Measurements from ENCODE around the gene C1orf53. TPM values are rescaled to one million over a fixed set of nuclear protein-coding genes. Genes with fewer than 3 reads are reported as not detected.

Gene C1orf53
- total and polyA plus RNA-seq, 2 of the 4 experiments (the other 2 are of a cell fraction) = 4.8 to 7.0 TPM

DNA sequence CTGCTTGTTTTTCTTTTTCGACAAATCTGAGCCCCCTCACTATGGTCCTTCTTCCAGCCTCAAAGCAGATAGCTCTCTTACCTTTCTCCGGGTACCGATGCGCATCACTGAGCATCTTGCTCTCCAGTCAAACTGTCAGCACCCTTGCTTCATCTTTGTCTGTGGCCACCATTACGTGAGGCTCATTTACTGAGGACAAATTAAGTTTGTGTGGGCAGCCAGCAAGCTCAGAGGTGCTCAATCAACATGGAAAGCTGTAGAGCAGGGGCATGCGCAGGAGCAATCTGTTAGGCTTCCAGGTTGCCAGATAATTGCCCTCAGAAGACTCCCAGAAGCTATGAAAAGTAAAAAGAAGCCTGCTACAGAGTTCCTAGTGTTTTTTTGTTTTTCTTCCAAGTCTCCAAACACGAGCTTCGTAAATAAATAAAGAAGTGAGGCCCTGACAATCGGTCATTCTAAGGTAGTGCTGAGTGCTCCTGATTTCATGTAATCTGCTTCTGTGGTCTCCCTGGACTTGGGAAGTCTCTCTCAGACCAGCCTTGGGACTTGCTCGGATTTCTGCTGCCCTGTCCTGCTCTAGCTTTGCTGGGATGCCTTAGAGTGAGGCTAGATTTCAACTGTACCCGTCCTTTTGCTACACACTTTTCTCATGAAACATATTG lies 1.8 kb downstream of the C1orf53 start:
- H3K23ac ChIP-seq (ENCODE audit: low read depth, low read length) = no peak overlapping the region
- H4K20me1 ChIP-seq (ENCODE audit: insufficient read depth, low read length) = no peaks in the 10 kb centered on the region
- H4K8ac ChIP-seq (ENCODE audit: low read depth in 2 of 2, low read length in 2 of 2) = no peak overlapping the region
- no peak overlapping the region for H2BK15ac ChIP-seq (ENCODE audit: low read depth, low read length)
- no peak overlapping the region for H3K18ac ChIP-seq (ENCODE audit: low read depth, low read length)
- no peak overlapping the region for H3K14ac ChIP-seq (replicated peaks; ENCODE audit: low read depth, low read length)
- H4K5ac ChIP-seq (ENCODE audit: low read depth, low read length) = no peak overlapping the region
- H2AFZ ChIP-seq (replicated peaks; ENCODE audit: low read length, poor library complexity) = no peak overlapping the region
- H2BK20ac ChIP-seq (ENCODE audit: low read depth, low read length) = no peak overlapping the region
- H2AK9ac ChIP-seq (replicated peaks; ENCODE audit: low read depth, low read length, poor library complexity) = no peak overlapping the region
- no peak overlapping the region for H3K56ac ChIP-seq (ENCODE audit: extremely low read depth, insufficient read depth, low read length)
- TF ChIP-seq, protein P1, sequence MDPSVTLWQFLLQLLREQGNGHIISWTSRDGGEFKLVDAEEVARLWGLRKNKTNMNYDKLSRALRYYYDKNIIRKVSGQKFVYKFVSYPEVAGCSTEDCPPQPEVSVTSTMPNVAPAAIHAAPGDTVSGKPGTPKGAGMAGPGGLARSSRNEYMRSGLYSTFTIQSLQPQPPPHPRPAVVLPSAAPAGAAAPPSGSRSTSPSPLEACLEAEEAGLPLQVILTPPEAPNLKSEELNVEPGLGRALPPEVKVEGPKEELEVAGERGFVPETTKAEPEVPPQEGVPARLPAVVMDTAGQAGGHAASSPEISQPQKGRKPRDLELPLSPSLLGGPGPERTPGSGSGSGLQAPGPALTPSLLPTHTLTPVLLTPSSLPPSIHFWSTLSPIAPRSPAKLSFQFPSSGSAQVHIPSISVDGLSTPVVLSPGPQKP (IDR thresholded peaks at IDR 0.05; ENCODE audit: borderline replicate concordance, low read depth, low read length) = no peak
- TF ChIP-seq FOS (IDR thresholded peaks at IDR 0.05; ENCODE audit: low read depth, low read length) (no peak), MAFK (IDR thresholded peaks at IDR 0.05; ENCODE audit: low read depth, low read length) (no peak), MAZ (IDR thresholded peaks at IDR 0.05; ENCODE audit: borderline replicate concordance, low read depth, low read length) (no peak), MXI1 (IDR thresholded peaks at IDR 0.05; ENCODE audit: borderline replicate concordance, low read depth, low read length) (no peak), RCOR1 (IDR thresholded peaks at IDR 0.05; ENCODE audit: insufficient replicate concordance, low read length) (no peak), BHLHE40 (IDR thresholded peaks at IDR 0.05; ENCODE audit: low read depth, low read length) (no peak), NFE2L2 (IDR thresholded peaks at IDR 0.05; ENCODE audit: low read depth, low read length) (no peak), RAD21 (IDR thresholded peaks at IDR 0.05; ENCODE audit: low read length) (no peak), POLR2A (IDR thresholded peaks at IDR 0.05; ENCODE audit: low read depth, low read length) (no peak), CEBPB (IDR thresholded peaks at IDR 0.05; ENCODE audit: low read depth, low read length) (no peak), CHD1 (IDR thresholded peaks at IDR 0.05; ENCODE audit: low read depth, low read length) (no peak), RFX5 (IDR thresholded peaks at IDR 0.05; ENCODE audit: low read depth, low read length) (no peak), SMC3 (IDR thresholded peaks at IDR 0.05; ENCODE audit: low read depth, low read length) (no peak)
- TF ChIP-seq, protein P2, sequence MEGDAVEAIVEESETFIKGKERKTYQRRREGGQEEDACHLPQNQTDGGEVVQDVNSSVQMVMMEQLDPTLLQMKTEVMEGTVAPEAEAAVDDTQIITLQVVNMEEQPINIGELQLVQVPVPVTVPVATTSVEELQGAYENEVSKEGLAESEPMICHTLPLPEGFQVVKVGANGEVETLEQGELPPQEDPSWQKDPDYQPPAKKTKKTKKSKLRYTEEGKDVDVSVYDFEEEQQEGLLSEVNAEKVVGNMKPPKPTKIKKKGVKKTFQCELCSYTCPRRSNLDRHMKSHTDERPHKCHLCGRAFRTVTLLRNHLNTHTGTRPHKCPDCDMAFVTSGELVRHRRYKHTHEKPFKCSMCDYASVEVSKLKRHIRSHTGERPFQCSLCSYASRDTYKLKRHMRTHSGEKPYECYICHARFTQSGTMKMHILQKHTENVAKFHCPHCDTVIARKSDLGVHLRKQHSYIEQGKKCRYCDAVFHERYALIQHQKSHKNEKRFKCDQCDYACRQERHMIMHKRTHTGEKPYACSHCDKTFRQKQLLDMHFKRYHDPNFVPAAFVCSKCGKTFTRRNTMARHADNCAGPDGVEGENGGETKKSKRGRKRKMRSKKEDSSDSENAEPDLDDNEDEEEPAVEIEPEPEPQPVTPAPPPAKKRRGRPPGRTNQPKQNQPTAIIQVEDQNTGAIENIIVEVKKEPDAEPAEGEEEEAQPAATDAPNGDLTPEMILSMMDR (conservative IDR thresholded peaks at IDR 0.05; ENCODE audit: low read depth, low read length) = no peak
- TF ChIP-seq, protein P3, sequence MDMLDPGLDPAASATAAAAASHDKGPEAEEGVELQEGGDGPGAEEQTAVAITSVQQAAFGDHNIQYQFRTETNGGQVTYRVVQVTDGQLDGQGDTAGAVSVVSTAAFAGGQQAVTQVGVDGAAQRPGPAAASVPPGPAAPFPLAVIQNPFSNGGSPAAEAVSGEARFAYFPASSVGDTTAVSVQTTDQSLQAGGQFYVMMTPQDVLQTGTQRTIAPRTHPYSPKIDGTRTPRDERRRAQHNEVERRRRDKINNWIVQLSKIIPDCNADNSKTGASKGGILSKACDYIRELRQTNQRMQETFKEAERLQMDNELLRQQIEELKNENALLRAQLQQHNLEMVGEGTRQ (IDR thresholded peaks at IDR 0.05; ENCODE audit: low read depth, low read length) = no peak
- no peak overlapping the region for H2AK5ac ChIP-seq (ENCODE audit: low read depth, low read length)
- no peaks in the 10 kb centered on the region for H3K9me3 ChIP-seq (ENCODE audit: control insufficient read depth, insufficient read depth, low read length)
- dilution Hi-C loops (cut with HindIII; ENCODE audit: low sequenced_read_pairs, unreplicated experiment) (no loop called here), in situ Hi-C loops (cut with MboI; ENCODE audit: low sequenced_read_pairs) (loop anchor here (25.0 kb wide), 1 partner anchor 783 kb away; no protein-coding TSS in a partner anchor), intact Hi-C loops (cut with micrococcal nuclease) (loop anchor here (5.0 kb wide), 1 partner anchor 122 kb away; no protein-coding TSS in a partner anchor)
- peaks cover 0 to 3% of the 10 kb centered on the region in 2 experiments; a peak in 1 of 4 replicates for H3K79me1 ChIP-seq (ENCODE audit: low read depth in 1 of 2, low read length in 2 of 2)
- no peak overlapping the region for H3K4me2 ChIP-seq (ENCODE audit: low read depth, low read length)
- H3K4me1 ChIP-seq (ENCODE audit: control insufficient read depth, insufficient read depth, low read length) = no peaks in the 10 kb centered on the region
- CTCF ChIA-PET = interaction anchor here (0.5 kb wide), 1 partner anchor 383 kb away, joined by 3 read pairs; no protein-coding TSS in a partner anchor
- H2BK5ac ChIP-seq (ENCODE audit: low read depth, low read length, poor library complexity, severe bottlenecking) = no peak overlapping the region
- DNase-seq = no peak
- peaks cover 22% of the 10 kb centered on the region for H3K27me3 ChIP-seq (ENCODE audit: control insufficient read depth, insufficient read depth, low read length)
- no peak overlapping the region for H2BK120ac ChIP-seq (ENCODE audit: low read depth, low read length)
- WGBS, 2 experiments (ENCODE audit: extremely low coverage in 2 of 2, insufficient read length in 1 of 2) = 53% methylated on average over 3 of the region's 11 CpGs; no CpG with 5 or more reads in 1 of the 2 experiments
- no peak overlapping the region for H3K4ac ChIP-seq (ENCODE audit: low read depth, low read length)
- POLR2A ChIA-PET (ENCODE audit: unreplicated experiment) = no interaction called here
- no peaks in the 10 kb centered on the region for H3K36me3 ChIP-seq (ENCODE audit: control insufficient read depth, insufficient read depth, low read length)
- H3K27ac ChIP-seq (ENCODE audit: insufficient read depth, low read length) = no peak overlapping the region
- no TSS peak for BruUV-seq (replicated peaks)
- H3K9me1 ChIP-seq (ENCODE audit: insufficient read depth, low read length) = no peaks in the 10 kb centered on the region; the same call in 1 of the 2 replicates
- ATAC-seq (ENCODE audit: low read depth) = no peak
- H4K91ac ChIP-seq (ENCODE audit: insufficient read depth, low read depth, low read length) = no peak overlapping the region
- no peak overlapping the region for H3K9ac ChIP-seq (ENCODE audit: low read depth, low read length)
- H3K4me3 ChIP-seq (ENCODE audit: insufficient read depth, low read depth, low read length) = no peak overlapping the region
